GM12892 (cell line): ENCODE measurements around the gene ABCB11.
A peak's percentile ranks its signal among the peaks of the same experiment; 100 is the strongest.

Source experiments
- DNase-seq: peaks from one replicate; pipeline ENCODE4 v3.0.0; 2011; ENCODE audit not compliant: insufficient read length
- FAIRE-seq: peaks from 2 replicates; lab custom pipeline; 2011; peaks lifted over from hg19 to GRCh38; lab: Jason Lieb, UNC
- POLR2A ChIP-seq: IDR thresholded peaks from 2 replicates; pipeline ENCODE4 v1.6.1; 2011; ENCODE audit warnings: low read depth, low read length, control low read depth
- POLR2AphosphoS5 ChIP-seq: IDR thresholded peaks from 2 replicates; pipeline ENCODE4 v1.6.1; 2011; ENCODE audit warnings: low read depth, low read length, control low read depth
- TAF1 ChIP-seq: IDR thresholded peaks from 2 replicates; pipeline ENCODE4 v1.6.1; 2011; ENCODE audit warnings: low read depth, mild to moderate bottlenecking, control low read depth, low read length, borderline replicate concordance

Gene ABCB11

GRCh38 chr2:168961450-168962229 lies 69.5 kb downstream of the ABCB11 start:
- peak; percentile 62 for FAIRE-seq
- peak; percentile 2 for DNase-seq
- TF ChIP-seq TAF1 (no peak), POLR2AphosphoS5 (no peak), POLR2A (no peak)

GRCh38 chr2:168956392-168956791 lies 74.7 kb downstream of the ABCB11 start:
- TF ChIP-seq POLR2AphosphoS5 (no peak), TAF1 (no peak), POLR2A (no peak)
- DNase-seq (no peak), FAIRE-seq (no peak)

GRCh38 chr2:168955321-168955720 lies 75.8 kb downstream of the ABCB11 start:
- FAIRE-seq (no peak), DNase-seq (no peak)
- TF ChIP-seq POLR2A (no peak), POLR2AphosphoS5 (no peak), TAF1 (no peak)

- FAIRE-seq (no peak), DNase-seq (no peak)
- TF ChIP-seq POLR2AphosphoS5, result no peak
- TF ChIP-seq POLR2A, result no peak
- TF ChIP-seq TAF1, result no peak
Observed at GRCh38 chr2:168954256-168954655, 76.9 kb downstream of the ABCB11 start.

GRCh38 chr2:168952424-168952823 lies 78.7 kb downstream of the ABCB11 start:
- FAIRE-seq (no peak), DNase-seq (no peak)
- no peak for TF ChIP-seq TAF1
- no peak for TF ChIP-seq POLR2A
- no peak for TF ChIP-seq POLR2AphosphoS5

- FAIRE-seq, result no peak
- TF ChIP-seq POLR2A (no peak), POLR2AphosphoS5 (no peak), TAF1 (no peak)
- no peak for DNase-seq
Observed at GRCh38 chr2:168951871-168952270, 79.3 kb downstream of the ABCB11 start.

GRCh38 chr2:168949324-168949723 lies 81.8 kb downstream of the ABCB11 start:
- FAIRE-seq (no peak), DNase-seq (no peak)

GRCh38 chr2:168948621-168949212 lies 82.4 kb downstream of the ABCB11 start:
- FAIRE-seq, result no peak
- TF ChIP-seq POLR2AphosphoS5 (no peak), TAF1 (no peak), POLR2A (no peak)
- DNase-seq, result no peak

More at GRCh38 chr2:168949324-168949723, 81.8 kb downstream of the ABCB11 start:
- TF ChIP-seq POLR2A, result no peak
- no peak for TF ChIP-seq TAF1
- no peak for TF ChIP-seq POLR2AphosphoS5

- no peak for TF ChIP-seq TAF1
- no peak for TF ChIP-seq POLR2AphosphoS5
- no peak for TF ChIP-seq POLR2A
- DNase-seq (no peak), FAIRE-seq (no peak)
Observed at GRCh38 chr2:168945508-168945907, 85.6 kb downstream of the ABCB11 start.

GRCh38 chr2:168944065-168944464 lies 87.1 kb downstream of the ABCB11 start:
- DNase-seq, result no peak
- TF ChIP-seq POLR2A, result no peak
- TF ChIP-seq TAF1, result no peak
- TF ChIP-seq POLR2AphosphoS5, result no peak
- no peak for FAIRE-seq

GRCh38 chr2:168941297-168941696 lies 89.8 kb downstream of the ABCB11 start:
- no peak for TF ChIP-seq TAF1
- no peak for TF ChIP-seq POLR2AphosphoS5
- TF ChIP-seq POLR2A, result no peak
- FAIRE-seq, result no peak
- DNase-seq, result no peak

- no peak for TF ChIP-seq POLR2A
- TF ChIP-seq POLR2AphosphoS5, result no peak
- no peak for TF ChIP-seq TAF1
- FAIRE-seq (no peak), DNase-seq (no peak)
Observed at GRCh38 chr2:168939918-168940317, 91.2 kb downstream of the ABCB11 start.

- DNase-seq, result no peak
- TF ChIP-seq POLR2A, result no peak
- no peak for FAIRE-seq
Observed at GRCh38 chr2:168939061-168939460, 92.1 kb downstream of the ABCB11 start.
